Retina (tissue), 1 donor: ENCODE measurements around the gene ISM1.

Experiments
- DNase-seq: peaks from one replicate; pipeline ENCODE4 v3.0.0-alpha.2; 2016

The ISM1 gene

DNA sequence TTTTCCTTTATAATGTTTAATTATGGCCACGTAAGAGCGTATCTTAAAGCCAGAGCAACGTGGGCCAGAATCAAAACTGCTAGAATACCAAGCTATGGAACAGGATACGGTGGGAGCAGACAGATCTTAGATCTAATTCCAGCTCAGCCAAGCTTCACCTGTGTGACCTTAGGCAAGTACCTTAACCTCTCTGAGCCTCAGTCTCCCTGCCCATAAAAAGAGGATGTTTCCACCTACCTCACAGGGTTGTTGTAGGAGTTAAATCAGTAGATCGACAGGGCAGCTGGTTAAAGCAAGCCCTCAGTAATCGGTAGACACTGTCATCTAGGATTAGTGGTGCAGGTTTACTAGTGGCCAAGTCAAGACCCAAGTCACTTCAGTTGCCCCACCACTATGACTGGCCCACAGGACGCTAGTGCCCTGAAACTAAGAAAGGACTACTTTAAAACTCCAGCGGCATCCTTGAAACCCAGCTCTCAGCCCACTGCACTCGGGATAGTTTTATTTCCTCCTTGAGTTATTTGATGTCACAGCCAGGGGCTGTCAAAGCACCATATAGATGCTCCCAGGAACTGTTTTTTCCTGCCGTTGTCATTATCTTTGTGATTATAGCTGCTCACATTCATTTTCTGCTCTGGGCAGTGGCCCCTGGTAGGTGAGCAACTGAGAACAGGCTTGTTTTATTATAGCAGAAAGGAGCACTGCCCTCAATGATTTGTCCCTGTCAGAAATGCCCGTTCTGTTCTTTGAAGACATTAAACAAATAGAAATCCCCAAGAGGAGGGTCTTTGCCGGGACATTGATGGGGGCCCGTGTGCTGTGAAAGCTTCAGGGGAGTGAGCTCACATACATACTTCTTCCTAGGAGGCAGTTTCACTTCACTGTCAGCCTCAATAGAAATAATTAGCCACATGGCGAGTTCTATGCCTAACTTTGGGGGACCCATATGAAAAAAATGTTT lies 63.1 kb downstream of the ISM1 start:
- DNase-seq: no peak

DNA sequence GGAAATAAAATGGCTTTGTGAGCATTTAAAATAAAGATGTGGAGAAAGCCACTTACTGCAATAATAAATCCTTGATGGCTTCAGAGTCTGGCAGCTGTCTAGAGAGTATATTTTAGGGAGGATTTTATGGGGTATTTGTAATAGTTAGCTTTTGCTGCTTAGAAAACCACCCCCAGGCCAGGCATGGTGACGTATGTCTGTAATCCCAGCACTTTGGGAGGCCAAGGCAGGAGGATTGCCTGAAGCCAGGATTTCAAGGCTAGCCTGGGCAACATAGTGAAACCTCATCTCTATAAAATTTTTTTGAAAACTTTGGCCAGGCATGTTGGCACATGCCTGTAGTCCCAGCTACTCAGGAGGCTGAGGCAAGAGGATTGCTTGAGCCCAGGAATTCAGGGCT lies 63.8 kb downstream of the ISM1 start:
- DNase-seq: no peak

DNA sequence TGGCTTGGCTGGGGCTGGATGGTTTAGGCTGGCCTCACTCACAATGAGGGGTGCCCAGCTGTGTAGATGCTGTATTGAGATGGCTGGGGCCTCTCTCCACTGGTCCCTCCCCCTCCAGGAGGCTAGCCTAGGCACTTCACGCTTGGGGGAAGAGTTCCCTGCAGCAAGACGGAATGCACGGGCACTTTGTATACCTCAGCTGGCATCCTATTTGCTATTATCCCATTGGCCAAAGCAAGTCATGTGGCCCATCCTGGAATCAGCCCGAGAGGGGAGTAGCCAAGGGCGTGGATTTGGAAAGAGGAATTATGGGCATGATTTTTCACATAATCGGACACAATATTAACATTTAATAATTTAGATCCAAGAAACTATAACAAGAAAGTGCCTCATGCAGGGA lies 64.3 kb downstream of the ISM1 start:
- no peak for DNase-seq

DNA sequence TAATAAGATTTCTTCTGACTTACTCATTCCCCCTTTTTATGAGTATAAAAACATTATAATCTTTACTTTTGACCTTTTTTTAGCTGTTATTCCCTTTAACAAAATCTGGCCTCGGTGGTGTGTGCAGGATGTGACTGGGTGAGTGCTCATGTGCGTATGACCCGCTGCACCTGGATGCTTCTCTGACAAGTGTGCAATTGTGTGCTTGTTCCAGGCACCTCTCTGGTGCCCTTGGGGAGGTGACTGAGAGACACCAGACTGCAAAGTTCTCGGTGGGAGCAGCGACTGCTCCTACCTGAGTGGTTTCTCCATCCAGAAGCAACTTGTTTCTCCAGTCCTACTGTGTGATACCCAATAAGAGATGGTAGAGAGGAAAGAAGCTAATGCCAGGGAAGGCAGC lies 65.0 kb downstream of the ISM1 start:
- DNase-seq: no peak

DNA sequence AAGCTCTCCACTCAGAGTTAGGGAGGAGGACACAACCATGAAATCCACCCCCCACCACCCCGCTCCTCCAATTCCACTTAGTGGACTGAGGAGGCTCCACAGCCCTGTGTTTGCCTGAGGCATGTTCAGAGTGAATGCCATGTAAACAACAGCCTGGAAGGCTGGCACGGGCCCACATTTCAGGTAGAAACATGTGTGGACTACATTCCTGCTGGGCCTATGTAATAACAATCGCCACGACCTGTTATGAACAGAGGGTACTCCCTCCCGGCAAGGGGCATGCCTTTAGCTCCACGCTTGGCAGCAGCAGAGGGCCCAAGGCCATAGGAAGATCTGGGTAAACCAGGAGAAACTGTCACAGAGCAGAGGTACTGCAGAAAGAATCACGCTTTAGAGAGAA lies 65.5 kb downstream of the ISM1 start:
- DNase-seq: no peak

DNA sequence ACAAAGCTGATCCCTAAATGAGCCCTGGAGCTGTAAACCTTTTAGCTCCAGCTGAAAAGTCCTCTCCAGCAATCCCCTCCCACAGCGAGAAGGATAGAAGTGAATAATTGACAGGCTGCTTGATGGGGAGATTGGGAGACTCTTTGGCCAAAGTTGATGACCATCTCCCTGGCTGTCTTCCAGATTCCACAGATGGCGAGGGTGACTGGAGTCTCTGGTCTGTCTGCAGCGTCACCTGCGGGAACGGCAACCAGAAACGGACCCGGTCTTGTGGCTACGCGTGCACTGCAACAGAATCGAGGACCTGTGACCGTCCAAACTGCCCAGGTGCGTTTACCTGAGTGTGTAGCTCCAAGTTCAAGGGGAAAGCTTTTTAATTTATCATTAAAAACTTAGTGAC lies 67.3 kb downstream of the ISM1 start:
- DNase-seq: no peak

DNA sequence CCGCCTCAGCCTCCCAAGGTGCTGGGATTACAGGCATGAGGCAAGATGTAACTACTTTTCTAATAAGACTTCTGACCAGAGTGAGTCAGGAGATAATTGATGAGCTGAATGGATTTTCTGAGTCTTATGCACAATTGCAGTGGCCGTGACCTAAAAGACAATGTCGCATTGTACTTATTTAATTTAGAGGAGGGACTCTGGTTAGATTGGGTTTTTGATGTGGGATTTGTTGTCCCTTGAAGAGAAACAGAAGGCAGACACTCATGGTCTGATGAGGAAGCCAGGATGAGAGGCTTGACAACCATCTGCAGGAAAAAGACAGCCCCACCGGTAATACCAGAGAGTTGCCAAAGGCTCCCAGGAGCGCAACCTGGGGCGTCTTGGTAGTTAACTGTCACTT lies 68.0 kb downstream of the ISM1 start:
- no peak for DNase-seq

DNA sequence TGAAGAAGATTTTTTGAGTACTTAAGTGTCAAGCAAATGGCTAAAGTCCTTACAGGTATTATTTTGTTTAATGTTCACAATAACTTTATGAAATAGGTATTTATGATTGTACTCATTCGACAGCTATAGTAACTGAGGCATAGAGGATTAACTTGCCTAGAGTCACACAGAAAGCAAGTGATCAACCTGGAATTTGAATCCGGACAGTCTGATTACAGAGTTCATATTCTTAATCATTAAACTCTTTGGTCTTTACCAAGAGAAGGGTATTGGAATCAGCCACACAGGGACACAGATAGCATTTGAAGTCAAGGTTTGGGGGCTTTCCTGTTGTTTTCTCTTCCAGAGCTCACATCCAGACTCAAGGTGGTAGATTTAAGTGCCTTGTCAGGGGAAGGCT lies 69.7 kb downstream of the ISM1 start:
- DNase-seq: no peak

DNA sequence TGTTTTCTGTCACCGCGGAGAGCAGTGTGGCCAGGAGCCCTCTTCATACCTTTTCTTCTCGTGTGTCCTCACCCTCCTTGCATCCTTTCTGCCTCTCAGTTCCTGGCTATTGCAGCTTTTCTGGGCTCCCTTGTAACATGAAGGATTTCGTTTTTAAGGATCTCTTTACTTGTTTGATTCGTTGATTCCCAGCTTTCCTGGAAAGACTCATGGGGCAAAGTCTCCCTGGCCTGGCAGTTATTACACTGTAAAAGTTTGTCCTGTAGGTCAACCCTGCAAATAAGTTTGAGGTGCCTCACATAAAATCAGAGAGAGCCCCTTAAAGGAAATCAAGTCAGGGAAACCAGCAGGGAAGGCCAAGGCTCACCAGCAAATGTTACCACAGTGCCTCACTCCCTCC lies 70.1 kb downstream of the ISM1 start:
- DNase-seq: no peak

DNA sequence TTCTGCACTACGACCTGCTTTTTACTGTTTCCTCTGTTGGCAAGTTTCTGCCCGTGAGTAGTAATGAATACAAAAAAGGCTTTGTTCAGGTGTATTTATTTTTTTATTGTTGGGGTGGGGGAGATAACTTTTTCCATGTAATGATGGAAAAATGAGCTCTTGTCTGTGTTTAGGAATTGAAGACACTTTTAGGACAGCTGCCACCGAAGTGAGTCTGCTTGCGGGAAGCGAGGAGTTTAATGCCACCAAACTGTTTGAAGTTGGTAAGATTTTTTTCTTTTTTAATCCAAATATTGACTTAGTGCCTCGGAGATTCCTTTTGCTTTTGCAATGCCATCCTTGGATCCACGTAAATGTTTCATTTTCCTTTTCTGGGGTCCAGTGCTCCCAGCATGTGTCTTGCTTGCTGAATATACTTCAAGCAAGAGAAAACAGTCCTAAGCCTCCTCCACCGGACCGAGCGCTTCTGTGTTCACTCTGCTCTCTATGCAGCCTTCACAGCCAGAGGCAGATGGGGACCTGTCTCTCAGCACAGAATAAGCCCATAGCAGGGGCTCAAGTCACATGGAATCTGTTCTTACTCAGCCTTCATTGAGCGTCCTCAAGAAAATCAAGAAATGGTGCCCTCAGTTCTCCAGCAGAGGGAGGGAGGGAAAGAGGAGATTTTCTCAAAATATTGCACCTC lies 71.3 kb downstream of the ISM1 start:
- DNase-seq: no peak

DNA sequence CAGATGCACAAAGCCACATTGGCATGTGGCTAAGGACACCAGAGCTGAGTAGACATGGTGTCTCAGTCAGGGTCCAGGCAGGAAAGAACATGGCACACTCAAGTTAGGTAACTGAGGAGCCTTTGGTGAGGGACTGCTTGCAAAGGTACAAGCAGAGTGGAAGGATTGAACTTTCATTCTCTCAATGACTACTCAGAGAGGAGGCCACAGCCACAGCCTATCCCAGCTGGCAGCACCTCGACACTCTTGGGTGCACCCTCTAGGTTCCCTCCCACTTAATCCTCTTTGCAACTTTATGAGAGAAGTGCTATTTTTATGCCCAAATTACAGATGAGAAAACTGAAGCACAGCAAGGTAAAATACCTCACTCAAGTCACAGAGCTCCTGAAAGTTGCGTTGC lies 73.4 kb downstream of the ISM1 start:
- DNase-seq: no peak

DNA sequence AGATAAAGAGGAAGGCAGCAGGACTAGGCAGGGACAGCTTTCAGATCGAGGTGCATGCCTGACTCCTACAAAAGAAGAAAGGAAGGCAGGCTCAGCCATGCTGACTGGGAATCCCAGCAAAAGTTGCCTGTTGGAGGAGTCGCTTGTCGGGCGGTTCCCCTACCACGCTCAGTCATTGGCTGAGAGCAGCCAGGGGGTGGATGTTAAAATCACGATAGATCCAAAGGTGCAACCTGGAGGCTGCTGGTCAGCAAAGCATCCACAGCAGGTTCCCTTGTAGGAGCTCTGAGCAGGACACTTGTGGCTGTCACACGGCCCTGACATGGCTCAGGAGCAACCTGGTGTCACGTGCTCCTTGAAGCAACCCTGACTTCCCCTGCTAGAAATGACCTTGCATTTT lies 74.6 kb downstream of the ISM1 start:
- DNase-seq: no peak

DNA sequence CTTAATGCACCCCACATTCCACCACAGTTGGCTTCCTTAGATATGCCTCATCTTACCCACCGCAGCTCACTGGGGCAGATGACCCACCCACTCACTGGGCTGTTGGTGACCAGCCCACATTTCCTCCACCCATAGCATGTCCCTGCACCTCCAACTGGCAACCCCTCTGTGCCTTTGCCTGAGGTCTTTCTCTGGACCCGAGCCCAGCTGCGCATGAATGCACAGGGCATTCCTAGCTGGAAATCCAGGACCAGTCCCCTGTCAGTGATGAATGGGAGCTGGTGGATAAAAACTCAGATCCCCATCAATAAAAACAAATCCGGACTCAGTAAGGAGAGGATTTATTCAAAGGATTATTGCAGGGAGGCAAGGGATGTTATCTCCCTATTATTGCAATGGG lies 75.0 kb downstream of the ISM1 start:
- no peak for DNase-seq

DNA sequence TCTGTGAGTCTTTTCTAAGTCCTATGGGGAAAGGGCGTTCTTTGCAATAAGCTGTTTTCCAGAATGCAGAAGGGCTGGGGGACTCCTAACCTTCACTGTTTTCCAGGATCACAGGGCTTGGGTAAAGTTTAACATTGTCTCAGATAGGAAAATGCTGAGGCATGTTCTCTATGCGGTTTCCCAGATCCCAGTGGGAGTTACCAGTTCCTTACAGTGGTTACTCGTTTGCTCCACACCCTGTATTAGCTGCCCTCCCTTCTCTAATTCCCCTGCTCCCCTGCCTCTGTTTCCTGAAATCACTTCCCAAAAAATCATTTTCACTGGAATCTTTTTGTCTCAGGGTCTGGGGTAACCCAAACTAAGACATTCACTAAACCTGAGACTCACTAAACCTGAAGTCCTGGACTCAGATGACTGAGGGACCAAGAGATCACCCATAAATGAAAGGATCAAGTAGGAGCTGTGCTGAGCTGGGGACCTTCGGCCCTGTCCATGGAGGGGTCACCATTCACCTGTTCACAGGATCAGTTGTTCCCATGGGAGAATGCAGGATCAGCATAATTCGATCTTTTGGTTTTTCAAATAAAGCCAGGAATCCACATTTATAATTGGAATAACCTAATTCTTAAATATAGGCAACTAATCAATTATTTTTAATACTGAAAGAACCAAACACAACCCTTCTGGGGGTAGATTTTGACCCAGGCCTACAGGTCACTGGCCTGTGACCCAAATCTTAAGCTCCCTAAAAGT lies 76.2 kb downstream of the ISM1 start:
- DNase-seq: no peak

DNA sequence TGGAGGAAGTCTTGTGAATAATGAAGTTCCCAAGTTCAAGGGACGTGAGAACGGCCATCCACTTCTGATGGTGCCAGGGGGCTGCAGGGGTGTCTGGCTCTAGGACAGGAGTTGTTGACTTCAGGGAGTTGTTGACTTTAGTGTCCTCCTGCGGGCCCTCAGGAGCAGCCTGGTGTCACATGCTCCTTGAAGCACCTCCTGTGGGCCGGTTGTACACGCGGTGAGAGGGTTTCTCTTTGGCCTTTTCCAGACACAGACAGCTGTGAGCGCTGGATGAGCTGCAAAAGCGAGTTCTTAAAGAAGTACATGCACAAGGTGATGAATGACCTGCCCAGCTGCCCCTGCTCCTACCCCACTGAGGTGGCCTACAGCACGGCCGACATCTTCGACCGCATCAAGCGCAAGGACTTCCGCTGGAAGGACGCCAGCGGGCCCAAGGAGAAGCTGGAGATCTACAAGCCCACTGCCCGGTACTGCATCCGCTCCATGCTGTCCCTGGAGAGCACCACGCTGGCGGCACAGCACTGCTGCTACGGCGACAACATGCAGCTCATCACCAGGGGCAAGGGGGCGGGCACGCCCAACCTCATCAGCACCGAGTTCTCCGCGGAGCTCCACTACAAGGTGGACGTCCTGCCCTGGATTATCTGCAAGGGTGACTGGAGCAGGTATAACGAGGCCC lies 77.8 kb downstream of the ISM1 start:
- DNase-seq: no peak

DNA sequence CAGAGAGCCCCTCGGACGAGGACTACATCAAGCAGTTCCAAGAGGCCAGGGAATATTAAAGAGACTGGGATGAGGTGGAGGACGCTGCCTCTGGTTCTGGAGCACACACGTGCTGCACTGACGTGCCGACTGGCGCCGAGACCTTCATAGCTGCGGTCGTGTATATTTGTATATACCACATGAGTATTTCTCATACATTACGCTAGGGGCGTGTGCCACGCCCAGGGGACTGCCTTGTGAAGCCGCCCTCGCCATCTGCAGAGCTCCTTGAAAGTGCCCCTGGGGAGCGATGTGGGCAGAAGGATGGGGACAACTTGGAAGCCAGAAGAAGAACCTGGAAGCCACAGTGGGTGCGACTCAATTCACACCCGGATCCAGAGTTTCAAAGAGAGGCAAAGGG lies 78.3 kb downstream of the ISM1 start:
- no peak for DNase-seq

DNA sequence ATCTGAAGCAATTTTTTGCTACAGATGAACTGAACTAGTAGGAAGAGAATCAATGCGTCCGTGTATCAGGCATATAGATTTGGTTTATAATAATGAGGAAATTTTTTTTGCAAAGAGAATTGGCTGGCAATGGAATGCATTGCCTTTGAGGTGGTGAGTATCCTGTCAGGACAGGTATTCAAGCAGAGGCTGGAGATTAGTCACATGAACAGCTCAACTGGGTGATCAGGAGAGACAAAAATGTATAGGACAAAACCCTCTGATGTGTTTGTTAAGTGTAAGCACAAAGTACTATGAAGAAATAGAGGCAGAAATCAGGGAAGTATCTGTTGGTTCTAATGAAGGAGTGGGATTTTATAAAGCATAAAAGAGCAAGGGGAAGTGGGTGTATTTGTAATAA lies 80.5 kb downstream of the ISM1 start:
- DNase-seq: no peak

DNA sequence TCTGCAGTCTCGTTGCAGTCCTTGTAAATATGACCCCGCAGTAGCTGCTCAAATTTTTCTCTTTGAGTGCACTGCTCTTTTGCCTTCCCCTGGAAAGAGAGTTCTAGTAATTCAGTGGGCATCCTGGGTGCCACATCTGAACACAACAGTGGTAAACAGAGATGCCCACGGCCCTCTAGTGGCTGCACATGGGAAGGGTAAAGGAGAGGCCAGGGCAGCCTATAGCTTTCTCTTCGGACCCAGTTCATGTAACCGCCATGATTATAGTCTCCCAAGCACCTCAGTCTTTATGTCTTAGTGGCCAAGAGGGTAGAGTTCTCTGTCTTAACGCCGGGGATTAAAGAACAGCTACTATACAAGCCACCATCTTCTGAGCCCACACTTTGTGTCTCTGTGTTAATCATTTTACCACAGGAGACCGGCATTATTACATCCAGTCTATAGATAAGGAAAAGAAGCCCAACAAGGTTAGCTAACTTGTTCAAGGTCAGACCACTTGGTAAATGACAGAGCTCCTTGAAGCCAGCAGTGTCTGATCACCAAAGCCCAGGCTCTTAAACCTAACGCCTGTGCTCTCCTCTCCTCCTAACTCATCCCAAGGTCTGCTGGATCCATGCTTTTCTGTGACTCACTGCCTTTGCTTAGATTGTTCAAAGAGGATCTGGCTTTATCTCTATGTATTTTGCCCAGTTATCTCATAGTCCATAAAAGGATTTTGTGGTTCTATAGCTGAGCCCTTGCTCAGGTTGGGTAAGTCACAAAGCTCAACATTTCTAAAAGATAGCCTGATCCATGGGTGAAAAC lies 81.8 kb downstream of the ISM1 start:
- DNase-seq: peak; percentile 21

DNA sequence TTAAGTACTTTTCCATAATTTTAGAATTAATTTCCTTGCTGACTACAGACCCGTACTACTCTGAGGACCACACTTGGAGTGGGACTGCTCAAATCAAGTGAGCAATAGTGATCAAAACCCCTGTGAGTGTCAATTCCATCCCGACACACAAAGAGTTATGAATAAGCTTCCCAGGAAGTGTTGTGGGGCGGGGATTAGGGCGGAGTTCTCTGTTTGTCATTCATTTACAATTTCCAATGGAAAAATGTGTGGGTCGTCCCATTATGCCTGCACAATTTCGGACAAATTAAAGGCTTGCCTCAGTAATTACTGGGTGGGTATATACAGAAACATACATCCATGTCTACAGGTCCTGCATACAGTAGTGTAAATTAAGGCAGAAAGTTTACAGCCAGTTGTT lies 84.2 kb downstream of the ISM1 start:
- DNase-seq: no peak

DNA sequence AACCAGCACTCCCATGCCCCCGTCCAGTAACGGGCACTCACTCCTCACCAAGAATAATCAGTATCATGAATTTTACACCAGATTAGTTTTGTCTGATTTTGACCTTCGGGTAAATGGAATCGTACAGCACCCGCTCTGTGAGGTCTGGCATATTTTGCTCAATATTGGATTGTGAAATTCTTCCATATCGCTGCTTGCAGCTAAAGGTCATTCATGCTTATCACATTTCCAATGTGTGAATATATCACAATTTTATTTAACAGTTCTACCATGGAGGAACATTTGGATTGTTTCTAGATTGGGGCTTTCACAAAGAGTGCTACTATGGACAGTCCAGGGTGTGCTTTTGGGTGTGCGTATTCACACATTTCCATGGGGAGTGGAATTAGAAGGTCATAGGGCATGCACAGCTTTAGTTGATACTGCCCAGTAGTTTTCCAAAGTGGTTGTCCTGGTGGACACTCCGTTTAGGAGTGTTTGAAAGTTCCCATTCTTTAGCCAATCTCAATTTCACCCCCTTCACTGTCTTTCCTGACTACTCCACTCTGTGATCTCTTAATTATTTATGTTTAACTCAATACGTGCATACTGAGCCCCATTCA lies 86.6 kb downstream of the ISM1 start:
- no peak for DNase-seq

DNA sequence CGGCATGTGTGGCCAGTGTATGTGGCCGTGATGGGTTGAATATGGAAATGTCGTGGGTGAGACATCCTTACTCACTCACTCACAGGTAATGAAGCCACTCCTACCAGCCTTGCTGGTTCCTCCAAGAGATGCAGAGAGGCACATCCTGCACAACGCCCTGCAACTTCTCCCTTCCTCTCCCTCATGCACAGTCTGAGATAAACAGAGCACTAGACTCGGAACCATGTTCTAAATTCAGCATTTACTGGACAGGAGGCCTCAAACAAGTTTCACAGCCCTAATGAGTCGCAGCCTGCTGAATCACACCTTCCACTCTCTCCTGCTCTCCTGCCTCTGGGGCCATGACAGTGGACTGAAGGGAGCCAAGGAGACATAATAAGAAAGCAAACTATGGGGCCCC lies 91.2 kb downstream of the ISM1 start:
- DNase-seq: no peak

DNA sequence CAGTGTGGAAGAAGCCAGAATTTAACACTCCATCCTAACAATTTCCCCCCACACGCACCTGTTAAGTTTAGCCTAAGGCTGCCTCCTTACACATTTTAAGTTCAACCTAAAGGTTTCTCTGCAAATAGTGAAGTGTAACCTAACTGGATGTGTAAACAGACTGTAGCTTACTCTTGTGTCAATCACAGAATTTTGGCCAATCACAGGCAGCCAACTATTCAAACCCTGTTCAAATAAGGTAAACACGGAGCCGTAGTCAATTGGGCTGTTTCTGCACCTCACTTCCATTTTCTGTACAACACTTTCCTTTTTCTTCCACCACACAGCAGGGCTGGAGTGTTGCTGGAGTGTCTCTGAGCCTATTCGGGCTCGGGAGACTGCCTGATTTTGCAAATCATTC lies 92.1 kb downstream of the ISM1 start:
- no peak for DNase-seq
